ENCODE measurements around the gene INSR. TPM values are rescaled to one million over a fixed set of nuclear protein-coding genes. Genes with fewer than 3 reads are reported as not detected.

Gene INSR
- total and polyA plus RNA-seq, 2 of the 8 experiments (the other 6 are each of a cell fraction or from before 2014, with no cell fraction given), result 13.1 to 48.7 TPM

DNA sequence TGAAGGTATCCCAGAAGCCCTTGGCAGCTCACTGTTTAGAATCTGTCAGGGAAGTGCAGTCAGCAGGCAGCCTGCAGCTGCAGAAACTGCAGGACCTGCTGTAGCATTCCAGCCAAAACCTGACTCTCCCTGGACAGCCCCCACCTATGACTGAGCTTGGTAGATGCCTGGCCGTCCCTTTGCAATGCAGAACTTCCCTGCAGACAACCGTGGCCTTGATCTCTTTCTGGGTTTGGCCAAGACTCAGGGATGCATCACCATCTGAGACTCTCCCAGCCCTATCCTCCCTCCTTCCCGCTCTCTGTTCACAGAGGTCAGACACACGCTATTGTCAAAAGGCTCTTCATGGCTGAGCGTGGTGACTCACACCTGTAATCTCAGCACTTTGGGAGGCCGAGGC lies 125.3 kb downstream of the INSR start:
- no peaks in the 10 kb centered on the region for H3K27me3 ChIP-seq (replicated peaks in 1 of 4; ENCODE audit: control insufficient read depth in 3 of 4, extremely low read depth in 1 of 4, insufficient read depth in 3 of 4, low read length in 3 of 4)
- H3K4me3 ChIP-seq (ENCODE audit: extremely low read depth in 1 of 4, insufficient read depth in 2 of 4, low read depth in 3 of 4, low read length in 4 of 4), result no peak overlapping the region
- H3K23me2 ChIP-seq (ENCODE audit: low read depth, low read length), result no peaks in the 10 kb centered on the region
- H3K9me3 ChIP-seq (ENCODE audit: insufficient read depth in 2 of 2, low read depth in 1 of 2, low read length in 1 of 2), result peaks cover 16 to 18% of the 10 kb centered on the region in 2 experiments
- ChIA-PET CTCF (ENCODE audit: partially characterized antibody) (interaction anchor here (0.8 kb wide), 1 partner anchor 172 kb away, joined by 3 read pairs; no protein-coding TSS in a partner anchor), POLR2A (ENCODE audit: partially characterized antibody) (no interaction called here)
- no peak overlapping the region for H2BK15ac ChIP-seq (ENCODE audit: low read length)
- H2AFZ ChIP-seq (ENCODE audit: low read length), result no peak overlapping the region
- H2AK5ac ChIP-seq (ENCODE audit: low read depth, low read length), result no peak overlapping the region
- no peak overlapping the region for H4K8ac ChIP-seq (ENCODE audit: extremely low read depth, insufficient read depth, low read length)
- H3K36me3 ChIP-seq (ENCODE audit: control insufficient read depth in 2 of 4, insufficient read depth in 4 of 4, low read length in 3 of 4), result peaks cover 15 to 41% (median 29%) of the 10 kb centered on the region in 4 experiments; a peak in 7 of 8 replicates
- H2BK12ac ChIP-seq (ENCODE audit: low read depth, low read length), result no peak overlapping the region
- no peak overlapping the region for H2BK20ac ChIP-seq (ENCODE audit: low read length)
- H3K27ac ChIP-seq (ENCODE audit: low read depth, low read length), result no peak overlapping the region
- DNase-seq (ENCODE audit: low read depth in 1 of 2, low spot score in 2 of 2), result no peak
- H3K4me1 ChIP-seq (replicated peaks in 1 of 4; ENCODE audit: control insufficient read depth in 3 of 4, insufficient read depth in 4 of 4, low read length in 3 of 4), result no peaks in the 10 kb centered on the region
- H3K79me2 ChIP-seq (ENCODE audit: control insufficient read depth in 1 of 2, insufficient read depth in 2 of 2, low read length in 2 of 2), result no peaks in the 10 kb centered on the region
- no peak overlapping the region for H3K4ac ChIP-seq (replicated peaks; ENCODE audit: insufficient read length, low read depth, low read length)
- H3K9ac ChIP-seq (replicated peaks in 1 of 4; ENCODE audit: extremely low read depth in 1 of 4, low read depth in 3 of 4, low read length in 3 of 4), result no peak overlapping the region
- H3K23ac ChIP-seq (ENCODE audit: insufficient read length), result no peak overlapping the region
- H3K56ac ChIP-seq (replicated peaks; ENCODE audit: insufficient read length, low read depth, low read length), result no peak overlapping the region
- H2BK5ac ChIP-seq (ENCODE audit: low read depth, low read length), result no peak overlapping the region
- no peak for FAIRE-seq
- no peaks in the 10 kb centered on the region for H3K79me1 ChIP-seq (ENCODE audit: low read depth, low read length)
- peaks cover 0 to 2% of the 10 kb centered on the region in 2 experiments for H4K20me1 ChIP-seq (replicated peaks in 1 of 2; ENCODE audit: control insufficient read depth in 1 of 2, insufficient read depth in 2 of 2, low read length in 2 of 2)
- no peak overlapping the region for H4K5ac ChIP-seq (ENCODE audit: insufficient read length, low read depth, low read length)
- H3K18ac ChIP-seq (ENCODE audit: extremely low read depth, low read length), result no peak overlapping the region
- H4K91ac ChIP-seq (replicated peaks; ENCODE audit: insufficient read length, low read length), result no peak overlapping the region
- no peak overlapping the region for H3K14ac ChIP-seq (ENCODE audit: insufficient read length)
- H3K4me2 ChIP-seq (ENCODE audit: insufficient read depth in 1 of 2, low read depth in 2 of 2, low read length in 2 of 2), result no peak overlapping the region
- H2BK120ac ChIP-seq (replicated peaks; ENCODE audit: low read depth, low read length), result no peak overlapping the region
- whole genome bisulfite sequencing, 2 experiments (ENCODE audit: extremely low coverage in 1 of 2, insufficient coverage in 1 of 2, insufficient read length in 1 of 2, insufficient replicate concordance in 2 of 2, low coverage in 1 of 2, low lambda C conversion rate in 2 of 2, missing lambda C conversion rate in 1 of 2), result 93% methylated on average over 6 of the region's 6 CpGs; no CpG with 5 or more reads in 1 of the 2 experiments
- TF ChIP-seq HDAC2 (IDR thresholded peaks at IDR 0.05; ENCODE audit: borderline replicate concordance in 1 of 2, low read depth in 2 of 2, low read length in 2 of 2), result no peak
- TF ChIP-seq KDM5A (IDR thresholded peaks at IDR 0.05; ENCODE audit: low read length), result no peak
- no peak for TF ChIP-seq POU5F1 (IDR thresholded peaks at IDR 0.05; ENCODE audit: low read depth, low read length)
- TF ChIP-seq BACH1 (IDR thresholded peaks at IDR 0.05; ENCODE audit: low read length), result no peak
- TF ChIP-seq, protein P1, sequence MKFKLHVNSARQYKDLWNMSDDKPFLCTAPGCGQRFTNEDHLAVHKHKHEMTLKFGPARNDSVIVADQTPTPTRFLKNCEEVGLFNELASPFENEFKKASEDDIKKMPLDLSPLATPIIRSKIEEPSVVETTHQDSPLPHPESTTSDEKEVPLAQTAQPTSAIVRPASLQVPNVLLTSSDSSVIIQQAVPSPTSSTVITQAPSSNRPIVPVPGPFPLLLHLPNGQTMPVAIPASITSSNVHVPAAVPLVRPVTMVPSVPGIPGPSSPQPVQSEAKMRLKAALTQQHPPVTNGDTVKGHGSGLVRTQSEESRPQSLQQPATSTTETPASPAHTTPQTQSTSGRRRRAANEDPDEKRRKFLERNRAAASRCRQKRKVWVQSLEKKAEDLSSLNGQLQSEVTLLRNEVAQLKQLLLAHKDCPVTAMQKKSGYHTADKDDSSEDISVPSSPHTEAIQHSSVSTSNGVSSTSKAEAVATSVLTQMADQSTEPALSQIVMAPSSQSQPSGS (IDR thresholded peaks at IDR 0.05; ENCODE audit: low read length), result no peak
- no peak for TF ChIP-seq NRF1 (IDR thresholded peaks at IDR 0.05; ENCODE audit: low read depth, low read length)
- no peak for TF ChIP-seq EGR1 (IDR thresholded peaks at IDR 0.05; ENCODE audit: borderline replicate concordance, low read depth, low read length)
- TF ChIP-seq CBX8 (IDR thresholded peaks at IDR 0.05; ENCODE audit: borderline replicate concordance, low read depth, low read length), result no peak
- TF ChIP-seq FOSL1 (IDR thresholded peaks at IDR 0.05; ENCODE audit: insufficient read depth, low read depth, low read length), result no peak
- TF ChIP-seq SP4 (IDR thresholded peaks at IDR 0.05; ENCODE audit: low read length), result no peak
- TF ChIP-seq, protein P2, sequence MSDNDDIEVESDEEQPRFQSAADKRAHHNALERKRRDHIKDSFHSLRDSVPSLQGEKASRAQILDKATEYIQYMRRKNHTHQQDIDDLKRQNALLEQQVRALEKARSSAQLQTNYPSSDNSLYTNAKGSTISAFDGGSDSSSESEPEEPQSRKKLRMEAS (IDR thresholded peaks at IDR 0.05), result no peak
- no peak for TF ChIP-seq SAP30 (IDR thresholded peaks at IDR 0.05; ENCODE audit: insufficient read depth, insufficient replicate concordance, low read length)
- no peak for TF ChIP-seq POLR2A (IDR thresholded peaks at IDR 0.05; ENCODE audit: control extremely low read depth in 1 of 2, low read depth in 2 of 2, low read length in 2 of 2)

Data from H1 (cell line).